H1 (cell line): ENCODE results near the gene GP1BB. TPM values are rescaled to one million over a fixed set of nuclear protein-coding genes. Genes with fewer than 3 reads are reported as not detected.

Experiments used
- polyA plus RNA-seq, 7 experiments: library from polyadenylated mRNA; depleted of rRNA in 3 of 7; stranded (reverse) in 5 of 7; unstranded in 2 of 7; fragments of >200 nt in 5 of 7; fragments of 200-250 nt in 2 of 7; gene quantifications; 1 replicate in 5 of 7; 2 replicates in 1 of 7; 4 replicates in 1 of 7; pipeline versions ENCODE4 v1.2.1 to v1.2.3, GENCODE V29; 2011 to 2013; ENCODE audit warnings: missing spikeins in 2 of 7, mixed read lengths in 2 of 7
- total RNA-seq: library from RNA; stranded (reverse); fragmentation: NEBNext Ultra II Directional; extraction: Animal tissue kit (Norgen Biotek cat#: 25700); gene quantifications from 2 replicates; pipeline ENCODE4 v1.2.1, GENCODE V29; 2021
- TF ChIP-seq, protein P1 (sequence below): fragments of 300-600 bp; sonication (generic); IDR thresholded peaks from 2 replicates; pipeline ENCODE4 v1.7.1; 2012; ENCODE audit warnings: low read length, moderate library complexity, mild to moderate bottlenecking, inconsistent platforms; ENCODE audit not compliant: insufficient replicate concordance

GP1BB gene
- total and polyA plus RNA-seq, 2 of the 8 experiments (the other 6 are each of a cell fraction or from before 2014, with no cell fraction given), result 0.36 TPM; not detected in 1

DNA sequence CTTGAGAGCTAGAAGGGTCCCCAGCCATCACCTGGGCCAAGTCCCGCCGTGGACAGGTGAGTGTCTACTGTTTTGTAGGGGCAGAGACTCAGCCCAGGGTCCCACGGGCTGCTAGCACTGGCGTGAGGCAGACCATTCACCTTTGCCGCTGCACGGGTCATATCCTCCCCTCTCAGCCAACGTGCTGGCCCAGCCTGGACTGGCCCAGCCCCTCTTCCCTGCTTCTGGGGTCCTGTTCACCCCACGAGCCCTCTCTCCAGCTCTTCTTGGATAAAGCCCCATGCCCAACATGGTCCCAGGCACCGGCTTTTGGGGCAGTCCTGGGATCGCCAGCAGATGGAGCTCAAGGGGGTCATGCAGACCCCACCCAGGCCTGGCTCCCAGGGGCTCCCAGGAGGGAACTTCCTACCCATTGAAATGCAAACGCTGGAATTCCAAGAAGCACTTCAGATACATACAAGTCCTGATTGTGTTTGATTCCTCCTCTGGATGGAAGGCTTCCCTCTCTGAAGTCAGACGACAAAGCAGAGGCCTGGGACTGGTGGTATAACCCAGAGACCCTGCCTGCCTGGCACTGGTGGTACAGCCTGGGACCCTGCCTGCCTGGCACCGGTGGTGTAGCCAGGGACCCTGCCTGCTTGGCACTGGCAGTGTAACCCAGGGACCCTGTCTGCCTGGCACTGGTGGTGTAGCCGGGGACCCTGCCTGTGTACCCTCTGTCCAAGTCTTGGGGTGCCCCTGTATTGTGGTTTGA is 18.0 kb upstream of the GP1BB start (continued):
- TF ChIP-seq, protein P1, sequence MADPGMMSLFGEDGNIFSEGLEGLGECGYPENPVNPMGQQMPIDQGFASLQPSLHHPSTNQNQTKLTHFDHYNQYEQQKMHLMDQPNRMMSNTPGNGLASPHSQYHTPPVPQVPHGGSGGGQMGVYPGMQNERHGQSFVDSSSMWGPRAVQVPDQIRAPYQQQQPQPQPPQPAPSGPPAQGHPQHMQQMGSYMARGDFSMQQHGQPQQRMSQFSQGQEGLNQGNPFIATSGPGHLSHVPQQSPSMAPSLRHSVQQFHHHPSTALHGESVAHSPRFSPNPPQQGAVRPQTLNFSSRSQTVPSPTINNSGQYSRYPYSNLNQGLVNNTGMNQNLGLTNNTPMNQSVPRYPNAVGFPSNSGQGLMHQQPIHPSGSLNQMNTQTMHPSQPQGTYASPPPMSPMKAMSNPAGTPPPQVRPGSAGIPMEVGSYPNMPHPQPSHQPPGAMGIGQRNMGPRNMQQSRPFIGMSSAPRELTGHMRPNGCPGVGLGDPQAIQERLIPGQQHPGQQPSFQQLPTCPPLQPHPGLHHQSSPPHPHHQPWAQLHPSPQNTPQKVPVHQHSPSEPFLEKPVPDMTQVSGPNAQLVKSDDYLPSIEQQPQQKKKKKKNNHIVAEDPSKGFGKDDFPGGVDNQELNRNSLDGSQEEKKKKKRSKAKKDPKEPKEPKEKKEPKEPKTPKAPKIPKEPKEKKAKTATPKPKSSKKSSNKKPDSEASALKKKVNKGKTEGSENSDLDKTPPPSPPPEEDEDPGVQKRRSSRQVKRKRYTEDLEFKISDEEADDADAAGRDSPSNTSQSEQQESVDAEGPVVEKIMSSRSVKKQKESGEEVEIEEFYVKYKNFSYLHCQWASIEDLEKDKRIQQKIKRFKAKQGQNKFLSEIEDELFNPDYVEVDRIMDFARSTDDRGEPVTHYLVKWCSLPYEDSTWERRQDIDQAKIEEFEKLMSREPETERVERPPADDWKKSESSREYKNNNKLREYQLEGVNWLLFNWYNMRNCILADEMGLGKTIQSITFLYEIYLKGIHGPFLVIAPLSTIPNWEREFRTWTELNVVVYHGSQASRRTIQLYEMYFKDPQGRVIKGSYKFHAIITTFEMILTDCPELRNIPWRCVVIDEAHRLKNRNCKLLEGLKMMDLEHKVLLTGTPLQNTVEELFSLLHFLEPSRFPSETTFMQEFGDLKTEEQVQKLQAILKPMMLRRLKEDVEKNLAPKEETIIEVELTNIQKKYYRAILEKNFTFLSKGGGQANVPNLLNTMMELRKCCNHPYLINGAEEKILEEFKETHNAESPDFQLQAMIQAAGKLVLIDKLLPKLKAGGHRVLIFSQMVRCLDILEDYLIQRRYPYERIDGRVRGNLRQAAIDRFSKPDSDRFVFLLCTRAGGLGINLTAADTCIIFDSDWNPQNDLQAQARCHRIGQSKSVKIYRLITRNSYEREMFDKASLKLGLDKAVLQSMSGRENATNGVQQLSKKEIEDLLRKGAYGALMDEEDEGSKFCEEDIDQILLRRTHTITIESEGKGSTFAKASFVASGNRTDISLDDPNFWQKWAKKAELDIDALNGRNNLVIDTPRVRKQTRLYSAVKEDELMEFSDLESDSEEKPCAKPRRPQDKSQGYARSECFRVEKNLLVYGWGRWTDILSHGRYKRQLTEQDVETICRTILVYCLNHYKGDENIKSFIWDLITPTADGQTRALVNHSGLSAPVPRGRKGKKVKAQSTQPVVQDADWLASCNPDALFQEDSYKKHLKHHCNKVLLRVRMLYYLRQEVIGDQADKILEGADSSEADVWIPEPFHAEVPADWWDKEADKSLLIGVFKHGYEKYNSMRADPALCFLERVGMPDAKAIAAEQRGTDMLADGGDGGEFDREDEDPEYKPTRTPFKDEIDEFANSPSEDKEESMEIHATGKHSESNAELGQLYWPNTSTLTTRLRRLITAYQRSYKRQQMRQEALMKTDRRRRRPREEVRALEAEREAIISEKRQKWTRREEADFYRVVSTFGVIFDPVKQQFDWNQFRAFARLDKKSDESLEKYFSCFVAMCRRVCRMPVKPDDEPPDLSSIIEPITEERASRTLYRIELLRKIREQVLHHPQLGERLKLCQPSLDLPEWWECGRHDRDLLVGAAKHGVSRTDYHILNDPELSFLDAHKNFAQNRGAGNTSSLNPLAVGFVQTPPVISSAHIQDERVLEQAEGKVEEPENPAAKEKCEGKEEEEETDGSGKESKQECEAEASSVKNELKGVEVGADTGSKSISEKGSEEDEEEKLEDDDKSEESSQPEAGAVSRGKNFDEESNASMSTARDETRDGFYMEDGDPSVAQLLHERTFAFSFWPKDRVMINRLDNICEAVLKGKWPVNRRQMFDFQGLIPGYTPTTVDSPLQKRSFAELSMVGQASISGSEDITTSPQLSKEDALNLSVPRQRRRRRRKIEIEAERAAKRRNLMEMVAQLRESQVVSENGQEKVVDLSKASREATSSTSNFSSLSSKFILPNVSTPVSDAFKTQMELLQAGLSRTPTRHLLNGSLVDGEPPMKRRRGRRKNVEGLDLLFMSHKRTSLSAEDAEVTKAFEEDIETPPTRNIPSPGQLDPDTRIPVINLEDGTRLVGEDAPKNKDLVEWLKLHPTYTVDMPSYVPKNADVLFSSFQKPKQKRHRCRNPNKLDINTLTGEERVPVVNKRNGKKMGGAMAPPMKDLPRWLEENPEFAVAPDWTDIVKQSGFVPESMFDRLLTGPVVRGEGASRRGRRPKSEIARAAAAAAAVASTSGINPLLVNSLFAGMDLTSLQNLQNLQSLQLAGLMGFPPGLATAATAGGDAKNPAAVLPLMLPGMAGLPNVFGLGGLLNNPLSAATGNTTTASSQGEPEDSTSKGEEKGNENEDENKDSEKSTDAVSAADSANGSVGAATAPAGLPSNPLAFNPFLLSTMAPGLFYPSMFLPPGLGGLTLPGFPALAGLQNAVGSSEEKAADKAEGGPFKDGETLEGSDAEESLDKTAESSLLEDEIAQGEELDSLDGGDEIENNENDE, result no peak
